Upper lobe of left lung (tissue), 4 donors: ENCODE data around the gene MMP3.

Experiments used
- EP300 ChIP-seq, 4 donors: sonication (generic); formaldehyde crosslinking; IDR thresholded peaks; one replicate each; pipeline ENCODE4 v1.5.1; 2017; ENCODE audit warnings: antibody characterized with exemption in 4 of 4, control low read depth in 2 of 4
- POLR2A ChIP-seq, 4 donors: fragments of 450-650 bp; IDR thresholded peaks; one replicate each; pipeline ENCODE4 v1.5.1; 2016 to 2017; ENCODE audit warnings: antibody characterized with exemption in 4 of 4, mild to moderate bottlenecking in 2 of 4
- POLR2AphosphoS5 ChIP-seq, 2 donors: sonication (generic); formaldehyde crosslinking; IDR thresholded peaks; one replicate each; pipeline ENCODE4 v1.5.1; 2017; ENCODE audit warnings: antibody characterized with exemption in 2 of 2
- TF ChIP-seq, protein P1 (sequence below), 6 experiments: fragments of 450-650 bp in 4 of 6; fragments of 200-600 bp in 2 of 6; sonication (generic) in 2 of 6; IDR thresholded peaks; one replicate each; pipeline ENCODE4 v1.5.1; 2016 to 2019; ENCODE audit warnings: antibody characterized with exemption in 6 of 6

DNA sequence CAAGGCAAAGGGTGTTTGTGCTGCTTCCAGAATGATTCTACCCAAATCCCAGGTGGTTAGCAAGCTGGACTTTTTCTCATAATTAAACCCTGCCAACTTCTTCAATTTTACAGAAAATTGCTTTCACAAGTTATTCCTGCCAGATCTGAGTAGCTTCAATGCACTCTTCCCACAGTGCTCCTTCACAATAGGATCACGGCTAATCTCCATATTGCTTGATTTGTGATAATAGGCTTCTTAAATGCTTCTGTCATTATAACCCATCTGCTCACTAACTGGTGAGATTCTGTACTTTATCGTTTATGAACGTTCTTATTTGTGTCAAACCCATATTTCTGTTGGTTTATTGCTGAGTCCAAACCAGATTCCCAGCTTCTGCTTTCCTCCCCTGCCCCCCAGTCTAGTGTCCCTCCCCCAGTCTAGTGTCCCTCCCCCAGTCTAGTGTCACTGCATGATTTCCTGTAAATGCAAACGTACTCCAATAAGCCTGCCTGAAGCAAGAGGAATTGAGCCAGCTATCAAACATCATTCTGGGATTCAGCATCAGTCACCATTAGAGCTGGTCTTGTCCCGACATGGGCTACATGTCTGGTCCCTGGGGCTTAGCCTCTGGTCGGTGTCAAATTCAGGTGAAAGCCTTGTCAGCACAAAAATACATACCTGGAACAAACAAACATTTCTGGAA, 14.0 kb downstream of the MMP3 start:
- TF ChIP-seq, protein P1, sequence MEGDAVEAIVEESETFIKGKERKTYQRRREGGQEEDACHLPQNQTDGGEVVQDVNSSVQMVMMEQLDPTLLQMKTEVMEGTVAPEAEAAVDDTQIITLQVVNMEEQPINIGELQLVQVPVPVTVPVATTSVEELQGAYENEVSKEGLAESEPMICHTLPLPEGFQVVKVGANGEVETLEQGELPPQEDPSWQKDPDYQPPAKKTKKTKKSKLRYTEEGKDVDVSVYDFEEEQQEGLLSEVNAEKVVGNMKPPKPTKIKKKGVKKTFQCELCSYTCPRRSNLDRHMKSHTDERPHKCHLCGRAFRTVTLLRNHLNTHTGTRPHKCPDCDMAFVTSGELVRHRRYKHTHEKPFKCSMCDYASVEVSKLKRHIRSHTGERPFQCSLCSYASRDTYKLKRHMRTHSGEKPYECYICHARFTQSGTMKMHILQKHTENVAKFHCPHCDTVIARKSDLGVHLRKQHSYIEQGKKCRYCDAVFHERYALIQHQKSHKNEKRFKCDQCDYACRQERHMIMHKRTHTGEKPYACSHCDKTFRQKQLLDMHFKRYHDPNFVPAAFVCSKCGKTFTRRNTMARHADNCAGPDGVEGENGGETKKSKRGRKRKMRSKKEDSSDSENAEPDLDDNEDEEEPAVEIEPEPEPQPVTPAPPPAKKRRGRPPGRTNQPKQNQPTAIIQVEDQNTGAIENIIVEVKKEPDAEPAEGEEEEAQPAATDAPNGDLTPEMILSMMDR (IDR thresholded peaks at IDR 0.05), result no peak
- TF ChIP-seq POLR2A (IDR thresholded peaks at IDR 0.05) (no peak), EP300 (IDR thresholded peaks at IDR 0.05) (no peak), POLR2AphosphoS5 (IDR thresholded peaks at IDR 0.05) (no peak)
